HepG2 (cell line): ENCODE measurements around the gene NAALADL1. TPM values are rescaled to one million over a fixed set of nuclear protein-coding genes. Genes with fewer than 3 reads are reported as not detected.

Source experiments
- DMTF1 ChIP-seq: sonication (generic); formaldehyde crosslinking; IDR thresholded peaks from 2 replicates; pipeline ENCODE4 v1.4.0; 2020; ENCODE audit warnings: mild to moderate bottlenecking, missing genetic modification reagents
- KLF13 ChIP-seq: sonication (generic); formaldehyde crosslinking; IDR thresholded peaks from 2 replicates; pipeline ENCODE4 v1.4.0; 2020; ENCODE audit warnings: mild to moderate bottlenecking, missing genetic modification reagents
- MEIS2 ChIP-seq: sonication (generic); formaldehyde crosslinking; IDR thresholded peaks from 2 replicates; pipeline ENCODE4 v1.9.0; 2021; ENCODE audit warnings: mild to moderate bottlenecking, missing genetic modification reagents
- NAIF1 ChIP-seq: sonication (generic); formaldehyde crosslinking; IDR thresholded peaks from 2 replicates; pipeline ENCODE4 v1.5.0; 2020; ENCODE audit warnings: mild to moderate bottlenecking, missing genetic modification reagents, borderline replicate concordance
- REST ChIP-seq, 2 experiments: IDR thresholded peaks; 2 replicates each; pipeline ENCODE4 v1.6.1; 2011 to 2012; ENCODE audit warnings: low read length in 2 of 2, borderline replicate concordance in 1 of 2, low read depth in 1 of 2, mild to moderate bottlenecking in 1 of 2, moderate library complexity in 1 of 2
- RNF2 ChIP-seq: fragments of 450-650 bp; conservative IDR thresholded peaks from 2 replicates; pipeline ENCODE4 v1.6.1; 2016; ENCODE audit warnings: low read depth
- SMC3 ChIP-seq: IDR thresholded peaks from 2 replicates; pipeline ENCODE4 v1.6.1; 2011; ENCODE audit warnings: low read length, improper control_type of control experiment
- ZMYM3 ChIP-seq: sonication (generic); formaldehyde crosslinking; IDR thresholded peaks from 2 replicates; pipeline ENCODE4 v1.5.1; 2020; ENCODE audit warnings: mild to moderate bottlenecking, missing genetic modification reagents
- polyA plus RNA-seq, 8 experiments: library from polyadenylated mRNA; depleted of rRNA in 3 of 8; stranded (reverse) in 7 of 8; unstranded in 1 of 8; fragments of >200 nt; fragmentation: Illumina TruSeq in 4 of 8; extraction: Trizol in 4 of 8; gene quantifications; 2 replicates each; pipeline versions ENCODE4 v1.2.1 to v1.2.3, GENCODE V29; 2011 to 2016; ENCODE audit warnings: low read depth in 4 of 8, missing spikeins in 1 of 8, mixed read lengths in 1 of 8; ENCODE audit not compliant: insufficient read depth in 1 of 8
- total RNA-seq, 5 experiments: library from RNA; depleted of rRNA; stranded (reverse); fragments of >200 nt; fragmentation: Illumina TruSeq; extraction: Trizol; gene quantifications; 2 replicates each; pipeline ENCODE4 v1.2.3, GENCODE V29; 2016; ENCODE audit warnings: low read depth in 1 of 5
- TF ChIP-seq, protein P1 (sequence below): sonication (generic); formaldehyde crosslinking; IDR thresholded peaks from 2 replicates; pipeline ENCODE4 v1.8.1; 2022; ENCODE audit warnings: low read depth, mild to moderate bottlenecking, missing genetic modification reagents
- TF ChIP-seq, protein P2 (sequence below): sonication (generic); formaldehyde crosslinking; IDR thresholded peaks from 2 replicates; pipeline ENCODE4 v1.4.0; 2020; ENCODE audit warnings: low read depth, mild to moderate bottlenecking, missing genetic modification reagents
- TF ChIP-seq, protein P3 (sequence below): sonication (generic); formaldehyde crosslinking; IDR thresholded peaks from 2 replicates; pipeline ENCODE4 v1.4.0; 2020; ENCODE audit warnings: missing genetic modification reagents
- TF ChIP-seq, protein P4 (sequence below): sonication (generic); formaldehyde crosslinking; IDR thresholded peaks from 2 replicates; pipeline ENCODE4 v1.9.0; 2021; ENCODE audit warnings: missing genetic modification reagents, borderline replicate concordance

NAALADL1 gene
- total and polyA plus RNA-seq, 2 of the 13 experiments (the other 11 are each of a cell fraction or from before 2014, with no cell fraction given): 9.3 to 33.9 TPM

DNA sequence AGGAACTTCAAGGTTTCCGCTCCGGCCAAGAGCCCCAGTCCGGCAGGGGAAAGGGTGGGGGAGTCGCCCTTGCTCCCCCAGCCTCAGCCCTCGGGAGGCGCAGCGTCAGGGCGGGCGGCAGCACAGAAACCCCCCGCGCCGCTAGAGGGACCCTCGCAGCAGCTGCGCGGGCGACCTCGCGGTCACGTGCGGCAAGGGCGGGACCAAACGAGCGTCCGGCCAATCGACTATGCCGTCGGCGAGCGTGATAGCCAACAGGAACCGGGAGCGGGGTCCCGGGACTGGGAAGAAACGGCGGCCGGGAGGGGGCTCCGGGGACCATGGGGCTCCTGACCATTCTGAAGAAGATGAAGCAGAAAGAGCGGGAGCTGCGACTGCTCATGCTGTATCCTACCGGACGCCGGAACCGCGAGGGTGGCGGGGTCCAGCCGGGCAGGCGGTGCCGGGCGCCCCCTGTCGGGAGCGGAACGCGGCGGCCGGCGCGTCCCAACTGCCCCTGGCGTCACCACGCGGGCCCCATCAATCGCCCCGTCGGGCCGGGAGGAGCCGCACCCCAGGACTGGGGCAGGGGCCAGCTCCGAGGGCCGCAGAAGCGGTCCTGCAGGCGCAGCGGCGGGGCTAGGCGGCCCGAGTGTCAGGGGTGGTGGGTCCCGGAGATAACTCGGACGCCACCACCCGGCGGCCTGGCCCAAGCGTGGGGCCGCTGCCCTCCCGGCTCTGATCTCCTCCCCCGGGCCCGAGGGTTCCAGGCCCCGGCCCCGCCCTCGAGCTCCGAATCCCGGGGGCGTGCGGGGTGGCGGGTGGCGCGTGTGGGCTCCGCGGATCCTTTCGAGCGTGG lies 44.2 kb downstream of the NAALADL1 start, which contains the start of gene ARL2 (continued):
- TF ChIP-seq, protein P1, sequence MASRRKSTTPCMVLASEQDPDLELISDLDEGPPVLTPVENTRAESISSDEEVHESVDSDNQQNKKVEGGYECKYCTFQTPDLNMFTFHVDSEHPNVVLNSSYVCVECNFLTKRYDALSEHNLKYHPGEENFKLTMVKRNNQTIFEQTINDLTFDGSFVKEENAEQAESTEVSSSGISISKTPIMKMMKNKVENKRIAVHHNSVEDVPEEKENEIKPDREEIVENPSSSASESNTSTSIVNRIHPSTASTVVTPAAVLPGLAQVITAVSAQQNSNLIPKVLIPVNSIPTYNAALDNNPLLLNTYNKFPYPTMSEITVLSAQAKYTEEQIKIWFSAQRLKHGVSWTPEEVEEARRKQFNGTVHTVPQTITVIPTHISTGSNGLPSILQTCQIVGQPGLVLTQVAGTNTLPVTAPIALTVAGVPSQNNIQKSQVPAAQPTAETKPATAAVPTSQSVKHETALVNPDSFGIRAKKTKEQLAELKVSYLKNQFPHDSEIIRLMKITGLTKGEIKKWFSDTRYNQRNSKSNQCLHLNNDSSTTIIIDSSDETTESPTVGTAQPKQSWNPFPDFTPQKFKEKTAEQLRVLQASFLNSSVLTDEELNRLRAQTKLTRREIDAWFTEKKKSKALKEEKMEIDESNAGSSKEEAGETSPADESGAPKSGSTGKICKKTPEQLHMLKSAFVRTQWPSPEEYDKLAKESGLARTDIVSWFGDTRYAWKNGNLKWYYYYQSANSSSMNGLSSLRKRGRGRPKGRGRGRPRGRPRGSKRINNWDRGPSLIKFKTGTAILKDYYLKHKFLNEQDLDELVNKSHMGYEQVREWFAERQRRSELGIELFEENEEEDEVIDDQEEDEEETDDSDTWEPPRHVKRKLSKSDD (CRISPR knock-in tag): peak; percentile 17; the same call in 1 of the 2 replicates
- TF ChIP-seq NAIF1 (no peak), SMC3 (no peak), MEIS2 (CRISPR knock-in tag) (peak; percentile 45; the same call in 1 of the 2 replicates), REST (IDR thresholded peaks at IDR 0.05; ENCODE audit: borderline replicate concordance in 1 of 2, low read depth in 1 of 2, low read length in 2 of 2) (peak in 1 of 2 experiments; percentile 45; a peak in 1 of 4 replicates), RNF2 (0 out of 2 replicates have a peak, but pooled peaks have one; percentile 39), KLF13 (no peak), ZMYM3 (CRISPR knock-in tag) (no peak), DMTF1 (CRISPR knock-in tag) (peak; percentile 72; the same call in 1 of the 2 replicates)
- TF ChIP-seq, protein P2, sequence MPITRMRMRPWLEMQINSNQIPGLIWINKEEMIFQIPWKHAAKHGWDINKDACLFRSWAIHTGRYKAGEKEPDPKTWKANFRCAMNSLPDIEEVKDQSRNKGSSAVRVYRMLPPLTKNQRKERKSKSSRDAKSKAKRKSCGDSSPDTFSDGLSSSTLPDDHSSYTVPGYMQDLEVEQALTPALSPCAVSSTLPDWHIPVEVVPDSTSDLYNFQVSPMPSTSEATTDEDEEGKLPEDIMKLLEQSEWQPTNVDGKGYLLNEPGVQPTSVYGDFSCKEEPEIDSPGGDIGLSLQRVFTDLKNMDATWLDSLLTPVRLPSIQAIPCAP (CRISPR knock-in tag): no peak
- TF ChIP-seq, protein P3, sequence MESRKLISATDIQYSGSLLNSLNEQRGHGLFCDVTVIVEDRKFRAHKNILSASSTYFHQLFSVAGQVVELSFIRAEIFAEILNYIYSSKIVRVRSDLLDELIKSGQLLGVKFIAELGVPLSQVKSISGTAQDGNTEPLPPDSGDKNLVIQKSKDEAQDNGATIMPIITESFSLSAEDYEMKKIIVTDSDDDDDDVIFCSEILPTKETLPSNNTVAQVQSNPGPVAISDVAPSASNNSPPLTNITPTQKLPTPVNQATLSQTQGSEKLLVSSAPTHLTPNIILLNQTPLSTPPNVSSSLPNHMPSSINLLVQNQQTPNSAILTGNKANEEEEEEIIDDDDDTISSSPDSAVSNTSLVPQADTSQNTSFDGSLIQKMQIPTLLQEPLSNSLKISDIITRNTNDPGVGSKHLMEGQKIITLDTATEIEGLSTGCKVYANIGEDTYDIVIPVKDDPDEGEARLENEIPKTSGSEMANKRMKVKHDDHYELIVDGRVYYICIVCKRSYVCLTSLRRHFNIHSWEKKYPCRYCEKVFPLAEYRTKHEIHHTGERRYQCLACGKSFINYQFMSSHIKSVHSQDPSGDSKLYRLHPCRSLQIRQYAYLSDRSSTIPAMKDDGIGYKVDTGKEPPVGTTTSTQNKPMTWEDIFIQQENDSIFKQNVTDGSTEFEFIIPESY (CRISPR knock-in tag): no peak; the same call in 1 of the 2 replicates
- TF ChIP-seq, protein P4, sequence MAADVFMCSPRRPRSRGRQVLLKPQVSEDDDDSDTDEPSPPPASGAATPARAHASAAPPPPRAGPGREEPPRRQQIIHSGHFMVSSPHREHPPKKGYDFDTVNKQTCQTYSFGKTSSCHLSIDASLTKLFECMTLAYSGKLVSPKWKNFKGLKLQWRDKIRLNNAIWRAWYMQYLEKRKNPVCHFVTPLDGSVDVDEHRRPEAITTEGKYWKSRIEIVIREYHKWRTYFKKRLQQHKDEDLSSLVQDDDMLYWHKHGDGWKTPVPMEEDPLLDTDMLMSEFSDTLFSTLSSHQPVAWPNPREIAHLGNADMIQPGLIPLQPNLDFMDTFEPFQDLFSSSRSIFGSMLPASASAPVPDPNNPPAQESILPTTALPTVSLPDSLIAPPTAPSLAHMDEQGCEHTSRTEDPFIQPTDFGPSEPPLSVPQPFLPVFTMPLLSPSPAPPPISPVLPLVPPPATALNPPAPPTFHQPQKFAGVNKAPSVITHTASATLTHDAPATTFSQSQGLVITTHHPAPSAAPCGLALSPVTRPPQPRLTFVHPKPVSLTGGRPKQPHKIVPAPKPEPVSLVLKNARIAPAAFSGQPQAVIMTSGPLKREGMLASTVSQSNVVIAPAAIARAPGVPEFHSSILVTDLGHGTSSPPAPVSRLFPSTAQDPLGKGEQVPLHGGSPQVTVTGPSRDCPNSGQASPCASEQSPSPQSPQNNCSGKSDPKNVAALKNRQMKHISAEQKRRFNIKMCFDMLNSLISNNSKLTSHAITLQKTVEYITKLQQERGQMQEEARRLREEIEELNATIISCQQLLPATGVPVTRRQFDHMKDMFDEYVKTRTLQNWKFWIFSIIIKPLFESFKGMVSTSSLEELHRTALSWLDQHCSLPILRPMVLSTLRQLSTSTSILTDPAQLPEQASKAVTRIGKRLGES (CRISPR knock-in tag): no peak
